ENCODE measurements around the gene GSG1L2. TPM values are rescaled to one million over a fixed set of nuclear protein-coding genes. Genes with fewer than 3 reads are reported as not detected.

The GSG1L2 gene
- total and polyA plus RNA-seq, 2 of the 13 experiments (the other 11 are each of a cell fraction or from before 2014, with no cell fraction given): not detected

- TF ChIP-seq HBP1 (CRISPR knock-in tag; IDR thresholded peaks at IDR 0.05; ENCODE audit: low read depth) (no peak), ZIK1 (CRISPR knock-in tag; IDR thresholded peaks at IDR 0.05; ENCODE audit: borderline replicate concordance, low read depth) (no peak)
Observed at GRCh38 chr17:9859781-9860180, 37.9 kb upstream of the GSG1L2 start (continued).

GRCh38 chr17:9855036-9855435 lies 33.2 kb upstream of the GSG1L2 start:
- no peaks in the 10 kb centered on the region for H3K4me1 ChIP-seq (ENCODE audit: insufficient read depth, low read length)
- H3K9ac ChIP-seq (ENCODE audit: insufficient read depth, low read depth, low read length): no peak overlapping the region
- WGBS (ENCODE audit: low lambda C conversion rate): 13% methylated on average over 4 of the region's 4 CpGs
- no peaks in the 10 kb centered on the region for H3K27me3 ChIP-seq (ENCODE audit: control insufficient read depth in 1 of 2, insufficient read depth in 2 of 2, low read length in 2 of 2)
- CTCF ChIA-PET (ENCODE audit: low intra/inter-chr PET ratio, low total read pairs): no interaction called here
- intact Hi-C loops (cut with micrococcal nuclease; ENCODE audit: unreplicated experiment): no loop called here
- no peaks in the 10 kb centered on the region for H3K79me2 ChIP-seq (ENCODE audit: insufficient read depth, low read length)
- H3K27ac ChIP-seq (ENCODE audit: extremely low read length, insufficient read depth, low read length): no peak overlapping the region
- no peak overlapping the region for H2AFZ ChIP-seq (ENCODE audit: low read length)
- in situ Hi-C loops (cut with HindIII; ENCODE audit: extremely low pct_ligation_motif_present, low pct_unique_long_range_greater_than_20kb): no loop called here
- no peak overlapping the region for H3K4me2 ChIP-seq (ENCODE audit: low read depth, low read length)
- H4K20me1 ChIP-seq (ENCODE audit: insufficient read depth, low read length): no peaks in the 10 kb centered on the region
- FAIRE-seq: no peak
- TF ChIP-seq PAX8 (CRISPR knock-in tag; IDR thresholded peaks at IDR 0.05; ENCODE audit: borderline replicate concordance): no peak
- TF ChIP-seq ATF5 (CRISPR knock-in tag; IDR thresholded peaks at IDR 0.05; ENCODE audit: low read depth): no peak
- no peak for TF ChIP-seq ZNF800 (CRISPR knock-in tag; IDR thresholded peaks at IDR 0.05)
- TF ChIP-seq NFKBIZ (CRISPR knock-in tag; IDR thresholded peaks at IDR 0.05): no peak
- no peak for TF ChIP-seq ZNF496 (CRISPR knock-in tag; IDR thresholded peaks at IDR 0.05; ENCODE audit: insufficient replicate concordance)
- TF ChIP-seq PPARG (CRISPR knock-in tag; conservative IDR thresholded peaks at IDR 0.05): no peak
- TF ChIP-seq GFI1 (CRISPR knock-in tag; IDR thresholded peaks at IDR 0.05; ENCODE audit: borderline replicate concordance): no peak
- TF ChIP-seq TCF12 (IDR thresholded peaks at IDR 0.05): no peak
- TF ChIP-seq TCF12 (CRISPR knock-in tag; IDR thresholded peaks at IDR 0.05): no peak
- TF ChIP-seq ZBTB42 (CRISPR knock-in tag; IDR thresholded peaks at IDR 0.05): no peak
- POLR2A ChIA-PET: no interaction called here
- no peak for DNase-seq (ENCODE audit: low spot score)
- no peak overlapping the region for H3K4me3 ChIP-seq (replicated peaks in 1 of 3; ENCODE audit: insufficient read depth in 1 of 3, low read depth in 2 of 3, low read length in 3 of 3)
- no peaks in the 10 kb centered on the region for H3K36me3 ChIP-seq (replicated peaks in 1 of 2; ENCODE audit: control insufficient read depth in 1 of 2, insufficient read depth in 2 of 2, low read length in 2 of 2)
- no peak for ATAC-seq
- no peaks in the 10 kb centered on the region for H3K9me3 ChIP-seq (ENCODE audit: low read length)
- BruUV-seq (replicated peaks): no TSS peak
